COR-L47 (cell line): ENCODE measurements around the gene CCNL1.
"Not testable (repeated sequence)": the region's sequence is repeated elsewhere in the genome, so short reads cannot be mapped to it uniquely, and the experiment has no call there.

Experiments
- DNase-seq: peaks from one replicate; lab custom pipeline; 2025; lab: John Stamatoyannopoulos, UW

Gene CCNL1

GRCh38 chr3:157159762-157160657 is at the start of gene CCNL1:
Gene CCNL1, minus strand, starts transcription at chr3:157160147. Its CDS starts 53 bp downstream, at chr3:157160094.
- DNase-seq: peak; percentile 99

GRCh38 chr3:157204880-157205279 is 44.9 kb upstream of the CCNL1 start:
- DNase-seq: no peak

GRCh38 chr3:157204431-157204830 is 44.5 kb upstream of the CCNL1 start:
- peak; percentile 45 for DNase-seq

- peak; percentile 76 for DNase-seq
Measured at GRCh38 chr3:157201648-157202278, 41.8 kb upstream of the CCNL1 start.

- no peak for DNase-seq
Measured at GRCh38 chr3:157199841-157200240, 39.9 kb upstream of the CCNL1 start.

- DNase-seq: no peak
Measured at GRCh38 chr3:157195965-157196364, 36.0 kb upstream of the CCNL1 start.

GRCh38 chr3:157191149-157191548 is 31.2 kb upstream of the CCNL1 start:
- DNase-seq: not testable (repeated sequence)

GRCh38 chr3:157190380-157190872 is 30.5 kb upstream of the CCNL1 start:
- DNase-seq: no peak

GRCh38 chr3:157188391-157188790 is 28.4 kb upstream of the CCNL1 start:
- no peak for DNase-seq

- no peak for DNase-seq
Measured at GRCh38 chr3:157182879-157183278, 22.9 kb upstream of the CCNL1 start.

- no peak for DNase-seq
Measured at GRCh38 chr3:157180262-157180661, 20.3 kb upstream of the CCNL1 start.

- no peak for DNase-seq
Measured at GRCh38 chr3:157179365-157179803, 19.4 kb upstream of the CCNL1 start.

- DNase-seq: not testable (repeated sequence)
Measured at GRCh38 chr3:157178503-157179364, 18.8 kb upstream of the CCNL1 start.

- DNase-seq: not testable (repeated sequence)
Measured at GRCh38 chr3:157177801-157178453, 18.0 kb upstream of the CCNL1 start.

GRCh38 chr3:157176934-157177333 is 17.0 kb upstream of the CCNL1 start:
- DNase-seq: no peak

GRCh38 chr3:157175691-157176507 is 16.0 kb upstream of the CCNL1 start:
- no peak for DNase-seq

GRCh38 chr3:157174649-157175498 is 14.9 kb upstream of the CCNL1 start:
- DNase-seq: peak; percentile 100

- peak; percentile 37 for DNase-seq
Measured at GRCh38 chr3:157174290-157174648, 14.3 kb upstream of the CCNL1 start.

GRCh38 chr3:157173343-157173742 is 13.4 kb upstream of the CCNL1 start:
- not testable (repeated sequence) for DNase-seq

GRCh38 chr3:157172746-157173145 is 12.8 kb upstream of the CCNL1 start:
- DNase-seq: no peak
